Osteocyte (in vitro differentiated cells): ENCODE results near the gene LRRC45. TPM values are rescaled to one million over a fixed set of nuclear protein-coding genes. Genes with fewer than 3 reads are reported as not detected.

ENCODE experiments used
- DNase-seq: peaks from one replicate; pipeline ENCODE4 v3.0.0; 2021; ENCODE audit warnings: mixed read lengths; ENCODE audit not compliant: unreplicated experiment; ENCODE audit errors: extremely low spot score
- H3K27ac Mint-ChIP-seq: one replicate; pipeline ENCODE4 v1.8.0; 2021; ENCODE audit warnings: mild to moderate bottlenecking, mixed read lengths; ENCODE audit not compliant: unreplicated experiment
- H3K27me3 Mint-ChIP-seq: one replicate; pipeline ENCODE4 v1.8.0; 2021; ENCODE audit warnings: mixed read lengths; ENCODE audit not compliant: unreplicated experiment
- H3K36me3 Mint-ChIP-seq: one replicate; pipeline ENCODE4 v1.8.0; 2021; ENCODE audit warnings: mixed read lengths; ENCODE audit not compliant: unreplicated experiment
- H3K4me1 Mint-ChIP-seq: one replicate; pipeline ENCODE4 v1.8.0; 2021; ENCODE audit warnings: mixed read lengths; ENCODE audit not compliant: unreplicated experiment
- H3K4me3 Mint-ChIP-seq: one replicate; pipeline ENCODE4 v1.8.0; 2021; ENCODE audit warnings: mild to moderate bottlenecking, moderate library complexity, mixed read lengths; ENCODE audit not compliant: unreplicated experiment
- H3K9me3 Mint-ChIP-seq: one replicate; pipeline ENCODE4 v1.8.0; 2021; ENCODE audit warnings: mixed read lengths; ENCODE audit not compliant: unreplicated experiment
- total RNA-seq: library from RNA; stranded (reverse); gene quantifications from 2 replicates; pipeline ENCODE4 v1.2.1, GENCODE V29; 2021
- TF ChIP-seq, protein P1 (sequence below): fragments of 200-600 bp; sonication (generic); IDR thresholded peaks from 2 replicates; pipeline ENCODE4 v1.5.0; 2021; ENCODE audit warnings: antibody characterized with exemption, mild to moderate bottlenecking, moderate library complexity

LRRC45 gene
- total RNA-seq, 1 donor from 2014 or later = 9.4 TPM

- peaks cover 5% of the 10 kb centered on the region for H3K36me3 Mint-ChIP-seq
- no peak overlapping the region for H3K4me3 Mint-ChIP-seq
- no peak for DNase-seq
- no peaks in the 10 kb centered on the region for H3K27me3 Mint-ChIP-seq
- no peaks in the 10 kb centered on the region for H3K9me3 Mint-ChIP-seq
- no peaks in the 10 kb centered on the region for H3K4me1 Mint-ChIP-seq
- H3K27ac Mint-ChIP-seq = no peak overlapping the region
- TF ChIP-seq, protein P1, sequence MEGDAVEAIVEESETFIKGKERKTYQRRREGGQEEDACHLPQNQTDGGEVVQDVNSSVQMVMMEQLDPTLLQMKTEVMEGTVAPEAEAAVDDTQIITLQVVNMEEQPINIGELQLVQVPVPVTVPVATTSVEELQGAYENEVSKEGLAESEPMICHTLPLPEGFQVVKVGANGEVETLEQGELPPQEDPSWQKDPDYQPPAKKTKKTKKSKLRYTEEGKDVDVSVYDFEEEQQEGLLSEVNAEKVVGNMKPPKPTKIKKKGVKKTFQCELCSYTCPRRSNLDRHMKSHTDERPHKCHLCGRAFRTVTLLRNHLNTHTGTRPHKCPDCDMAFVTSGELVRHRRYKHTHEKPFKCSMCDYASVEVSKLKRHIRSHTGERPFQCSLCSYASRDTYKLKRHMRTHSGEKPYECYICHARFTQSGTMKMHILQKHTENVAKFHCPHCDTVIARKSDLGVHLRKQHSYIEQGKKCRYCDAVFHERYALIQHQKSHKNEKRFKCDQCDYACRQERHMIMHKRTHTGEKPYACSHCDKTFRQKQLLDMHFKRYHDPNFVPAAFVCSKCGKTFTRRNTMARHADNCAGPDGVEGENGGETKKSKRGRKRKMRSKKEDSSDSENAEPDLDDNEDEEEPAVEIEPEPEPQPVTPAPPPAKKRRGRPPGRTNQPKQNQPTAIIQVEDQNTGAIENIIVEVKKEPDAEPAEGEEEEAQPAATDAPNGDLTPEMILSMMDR = no peak
Measured at GRCh38 chr17:82076018-82076784, 53.1 kb downstream of the LRRC45 start.

DNA sequence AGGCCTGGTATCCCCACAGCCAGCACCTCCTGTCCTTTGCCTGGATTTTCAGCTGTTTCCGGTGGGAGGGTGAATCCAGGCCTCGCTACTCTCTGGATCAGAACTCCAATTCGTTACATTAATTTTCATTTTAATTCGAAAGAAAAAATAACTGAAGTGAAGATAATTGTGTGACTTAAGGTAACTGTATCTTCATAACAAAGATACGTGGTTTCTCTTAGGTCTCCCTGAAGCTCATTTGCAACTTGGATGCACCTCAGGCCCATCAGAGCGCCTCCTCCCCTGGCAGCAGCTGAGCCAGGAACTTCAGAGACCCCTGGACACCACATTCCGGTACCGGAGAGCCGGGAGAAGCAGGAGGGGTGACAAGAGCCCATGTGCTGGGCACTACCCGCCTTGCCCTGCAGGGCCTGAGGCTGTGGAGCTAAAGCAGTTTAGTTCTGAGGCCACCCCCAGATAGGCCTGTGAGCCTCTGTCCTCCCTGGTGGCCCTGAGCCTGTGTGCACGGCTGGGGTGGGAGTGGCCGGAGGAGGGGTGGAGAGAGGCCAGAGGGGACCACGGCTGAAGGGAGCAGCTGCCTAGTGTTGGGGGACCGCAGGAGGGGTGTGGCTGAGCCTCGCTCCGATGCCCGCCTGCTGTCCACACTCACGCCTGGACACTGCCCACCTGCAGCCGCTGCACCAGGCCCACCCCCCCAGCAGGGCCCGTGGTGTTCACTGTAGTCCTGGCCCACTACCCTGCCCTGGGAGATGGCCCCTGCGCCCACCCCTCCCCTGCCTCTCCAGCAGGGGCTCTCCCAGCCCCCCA lies 53.9 kb downstream of the LRRC45 start:
- Mint-ChIP-seq H3K9me3 (no peaks in the 10 kb centered on the region), H3K27ac (no peak overlapping the region), H3K4me1 (no peaks in the 10 kb centered on the region), H3K36me3 (peaks cover 5% of the 10 kb centered on the region), H3K4me3 (no peak overlapping the region), H3K27me3 (no peaks in the 10 kb centered on the region)
- DNase-seq = no peak
- TF ChIP-seq, protein P1 = no peak

GRCh38 chr17:82077617-82078358 lies 54.7 kb downstream of the LRRC45 start:
- H3K27ac Mint-ChIP-seq = no peak overlapping the region
- H3K4me1 Mint-ChIP-seq = no peaks in the 10 kb centered on the region
- TF ChIP-seq, protein P1 = no peak
- DNase-seq = no peak
- H3K36me3 Mint-ChIP-seq = peaks cover 6% of the 10 kb centered on the region
- no peaks in the 10 kb centered on the region for H3K9me3 Mint-ChIP-seq
- H3K27me3 Mint-ChIP-seq = no peaks in the 10 kb centered on the region
- H3K4me3 Mint-ChIP-seq = no peak overlapping the region

GRCh38 chr17:82078433-82078832 lies 55.3 kb downstream of the LRRC45 start:
- Mint-ChIP-seq H3K9me3 (no peaks in the 10 kb centered on the region), H3K4me1 (no peaks in the 10 kb centered on the region), H3K27ac (no peak overlapping the region)

More at GRCh38 chr17:82078433-82078832, 55.3 kb downstream of the LRRC45 start:
- DNase-seq = no peak
- H3K36me3 Mint-ChIP-seq = peaks cover 8% of the 10 kb centered on the region
- no peak overlapping the region for H3K4me3 Mint-ChIP-seq
- no peaks in the 10 kb centered on the region for H3K27me3 Mint-ChIP-seq
- TF ChIP-seq, protein P1 = no peak
